Measurements from ENCODE around the gene BTG1.

DNA sequence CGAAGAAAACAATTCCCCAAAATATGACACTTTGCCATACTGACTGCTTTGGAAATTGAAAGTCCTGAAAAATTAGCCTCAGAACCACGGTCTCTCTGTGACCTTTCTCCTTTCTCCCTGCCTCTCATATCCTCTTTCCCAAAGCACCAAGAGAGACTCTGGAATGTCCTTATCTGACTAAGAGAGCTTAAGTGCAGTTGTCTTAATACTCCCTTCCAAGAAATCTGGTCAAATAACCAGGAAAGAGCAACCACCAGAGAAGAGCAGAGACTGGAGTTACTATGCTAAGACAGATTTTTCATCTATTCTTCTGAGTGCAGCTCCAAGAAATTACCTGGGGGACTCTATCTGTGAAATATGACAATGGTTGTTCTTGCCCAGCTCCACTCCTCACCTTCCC, 10.5 kb upstream of the BTG1 start:
- TF ChIP-seq, protein P1, sequence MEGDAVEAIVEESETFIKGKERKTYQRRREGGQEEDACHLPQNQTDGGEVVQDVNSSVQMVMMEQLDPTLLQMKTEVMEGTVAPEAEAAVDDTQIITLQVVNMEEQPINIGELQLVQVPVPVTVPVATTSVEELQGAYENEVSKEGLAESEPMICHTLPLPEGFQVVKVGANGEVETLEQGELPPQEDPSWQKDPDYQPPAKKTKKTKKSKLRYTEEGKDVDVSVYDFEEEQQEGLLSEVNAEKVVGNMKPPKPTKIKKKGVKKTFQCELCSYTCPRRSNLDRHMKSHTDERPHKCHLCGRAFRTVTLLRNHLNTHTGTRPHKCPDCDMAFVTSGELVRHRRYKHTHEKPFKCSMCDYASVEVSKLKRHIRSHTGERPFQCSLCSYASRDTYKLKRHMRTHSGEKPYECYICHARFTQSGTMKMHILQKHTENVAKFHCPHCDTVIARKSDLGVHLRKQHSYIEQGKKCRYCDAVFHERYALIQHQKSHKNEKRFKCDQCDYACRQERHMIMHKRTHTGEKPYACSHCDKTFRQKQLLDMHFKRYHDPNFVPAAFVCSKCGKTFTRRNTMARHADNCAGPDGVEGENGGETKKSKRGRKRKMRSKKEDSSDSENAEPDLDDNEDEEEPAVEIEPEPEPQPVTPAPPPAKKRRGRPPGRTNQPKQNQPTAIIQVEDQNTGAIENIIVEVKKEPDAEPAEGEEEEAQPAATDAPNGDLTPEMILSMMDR (IDR thresholded peaks at IDR 0.05) = no peak
- no peak for TF ChIP-seq POLR2A (IDR thresholded peaks at IDR 0.05)

Data from body of pancreas (tissue), 4 donors.